Mucosa of descending colon (tissue), 3 donors: ENCODE measurements around the gene CBFB. TPM values are rescaled to one million over a fixed set of nuclear protein-coding genes. Genes with fewer than 3 reads are reported as not detected.

ENCODE experiments used
- ATAC-seq: fragments of 200-7000 bp; cut with Tn5 transposase; one replicate; pipeline ENCODE4 v1.9.1; 2020; ENCODE audit warnings: mild to moderate bottlenecking, moderate library complexity
- DNase-seq, 3 donors: peaks; one replicate each; pipeline ENCODE4 v3.0.0-alpha.2; 2020
- H3K36me3 ChIP-seq: fragments of 200-600 bp; one replicate; pipeline ENCODE4 v1.8.0; 2021; ENCODE audit warnings: low read depth, mild to moderate bottlenecking
- H3K4me1 ChIP-seq: fragments of 200-600 bp; one replicate; pipeline ENCODE4 v1.8.0; 2021; ENCODE audit warnings: low read depth, mild to moderate bottlenecking
- H3K4me3 ChIP-seq: fragments of 200-600 bp; one replicate; pipeline ENCODE4 v1.8.0; 2021; ENCODE audit warnings: mild to moderate bottlenecking
- H3K9me3 ChIP-seq: fragments of 200-600 bp; one replicate; pipeline ENCODE4 v1.8.0; 2021; ENCODE audit warnings: mild to moderate bottlenecking
- intact Hi-C, 2 donors: fragments of 100-400 bp; cut with DNase I in 1 of 2; cut with micrococcal nuclease in 1 of 2; formaldehyde crosslinking; loops; one replicate each; pipeline versions ENCODE4 v1.11.0 to v1.11.1; 2022; cut with DNase I, micrococcal nuclease
- total RNA-seq, 3 donors: library from RNA; stranded (reverse); fragmentation: NEBNext Ultra II Directional in 2 of 3; extraction: Animal tissue kit (Norgen Biotek cat#: 25700) in 2 of 3; gene quantifications; one replicate each; pipeline versions ENCODE4 v1.2.1 to v1.2.4, GENCODE V29; 2021 to 2023
- TF ChIP-seq, protein P1 (sequence below): fragments of 200-600 bp; IDR thresholded peaks from one replicate; pipeline ENCODE4 v1.8.0; 2022; ENCODE audit warnings: antibody characterized with exemption, mild to moderate bottlenecking
- donor health status: DM: no; HTN: no; CAD: no; lungs with moderate emphysema.
- donor health status: DM: no; HTN: no; CAD: no.
- donor health status: DM: no; HTN: yes; CAD: no.

Gene CBFB
- total RNA-seq, 3 donors from 2014 or later: 26.3 to 35.5 (median 26.8) TPM

DNA sequence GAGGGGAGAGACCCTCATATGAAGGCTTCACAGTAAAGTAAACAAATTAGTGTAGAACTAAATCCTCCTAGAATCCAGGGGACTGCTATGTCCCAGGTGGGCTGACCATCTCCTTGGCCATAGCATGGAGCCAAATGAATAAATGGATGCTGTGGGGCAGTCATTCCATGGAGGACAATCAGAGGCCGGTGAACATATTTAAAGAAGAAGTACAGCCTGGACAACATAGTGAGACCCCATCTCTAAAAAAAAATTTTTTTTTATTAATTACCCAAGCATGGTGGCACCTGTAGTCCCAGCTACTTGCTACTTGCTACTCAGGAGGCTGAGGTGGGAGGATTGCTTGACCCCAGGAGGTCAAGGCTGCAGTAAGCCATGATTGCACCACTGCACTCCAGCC lies 5.3 kb upstream of the CBFB start:
- no peak for ATAC-seq

DNA sequence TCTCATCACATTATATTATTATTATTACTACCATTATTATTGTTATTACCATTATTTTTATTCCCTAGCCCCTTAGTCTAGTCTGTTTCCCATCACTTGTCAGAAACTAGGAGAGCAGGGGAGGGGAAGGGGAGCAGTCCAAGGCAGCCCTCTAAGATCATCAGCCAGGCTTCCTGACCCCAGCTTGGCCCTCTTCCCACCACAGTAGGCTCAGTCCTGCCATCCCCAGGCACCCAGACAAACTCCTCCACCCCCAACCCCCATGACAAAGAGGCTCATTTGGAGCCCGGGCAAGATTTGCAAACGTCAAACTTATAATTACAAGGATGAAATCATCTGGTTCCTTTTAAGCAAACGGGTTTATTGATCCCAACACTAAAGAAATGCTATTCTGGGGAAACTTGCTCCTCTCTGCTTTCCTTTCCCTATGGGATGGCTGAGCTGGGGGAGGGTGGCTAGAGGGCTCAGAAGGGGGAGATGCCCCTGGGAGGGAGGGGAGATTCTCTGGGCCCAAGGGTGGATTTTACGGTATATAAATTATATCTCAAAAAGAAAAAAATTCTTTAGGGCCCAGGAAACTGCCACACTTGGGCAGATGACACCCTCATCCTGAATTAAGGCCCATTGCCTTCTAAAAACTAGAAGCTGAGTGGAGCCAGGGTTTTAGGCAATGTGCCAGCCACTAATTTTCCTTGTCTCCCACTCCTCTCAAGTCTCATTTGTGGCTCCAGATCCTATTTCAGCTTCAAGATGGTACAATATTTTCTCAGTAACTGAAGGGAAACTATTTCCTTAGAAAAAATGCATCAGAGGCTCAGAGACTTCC lies 4.4 kb upstream of the CBFB start:
- Histone ChIP-seq H3K4me1 (no peaks in the 10 kb centered on the region), H3K4me3 (no peak overlapping the region), H3K36me3 (no peaks in the 10 kb centered on the region), H3K9me3 (no peaks in the 10 kb centered on the region)
- ATAC-seq: no peak
- intact Hi-C loops: no loop called here
- TF ChIP-seq, protein P1, sequence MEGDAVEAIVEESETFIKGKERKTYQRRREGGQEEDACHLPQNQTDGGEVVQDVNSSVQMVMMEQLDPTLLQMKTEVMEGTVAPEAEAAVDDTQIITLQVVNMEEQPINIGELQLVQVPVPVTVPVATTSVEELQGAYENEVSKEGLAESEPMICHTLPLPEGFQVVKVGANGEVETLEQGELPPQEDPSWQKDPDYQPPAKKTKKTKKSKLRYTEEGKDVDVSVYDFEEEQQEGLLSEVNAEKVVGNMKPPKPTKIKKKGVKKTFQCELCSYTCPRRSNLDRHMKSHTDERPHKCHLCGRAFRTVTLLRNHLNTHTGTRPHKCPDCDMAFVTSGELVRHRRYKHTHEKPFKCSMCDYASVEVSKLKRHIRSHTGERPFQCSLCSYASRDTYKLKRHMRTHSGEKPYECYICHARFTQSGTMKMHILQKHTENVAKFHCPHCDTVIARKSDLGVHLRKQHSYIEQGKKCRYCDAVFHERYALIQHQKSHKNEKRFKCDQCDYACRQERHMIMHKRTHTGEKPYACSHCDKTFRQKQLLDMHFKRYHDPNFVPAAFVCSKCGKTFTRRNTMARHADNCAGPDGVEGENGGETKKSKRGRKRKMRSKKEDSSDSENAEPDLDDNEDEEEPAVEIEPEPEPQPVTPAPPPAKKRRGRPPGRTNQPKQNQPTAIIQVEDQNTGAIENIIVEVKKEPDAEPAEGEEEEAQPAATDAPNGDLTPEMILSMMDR: no peak
- DNase-seq: no peak

More for the DNA sequence above, 5.3 kb upstream of the CBFB start:
- no peak overlapping the region for H3K4me3 ChIP-seq
- no peaks in the 10 kb centered on the region for H3K4me1 ChIP-seq
- H3K36me3 ChIP-seq: no peaks in the 10 kb centered on the region
- H3K9me3 ChIP-seq: no peaks in the 10 kb centered on the region
- TF ChIP-seq, protein P1: no peak
- no peak for DNase-seq
- intact Hi-C loops: no loop called here

DNA sequence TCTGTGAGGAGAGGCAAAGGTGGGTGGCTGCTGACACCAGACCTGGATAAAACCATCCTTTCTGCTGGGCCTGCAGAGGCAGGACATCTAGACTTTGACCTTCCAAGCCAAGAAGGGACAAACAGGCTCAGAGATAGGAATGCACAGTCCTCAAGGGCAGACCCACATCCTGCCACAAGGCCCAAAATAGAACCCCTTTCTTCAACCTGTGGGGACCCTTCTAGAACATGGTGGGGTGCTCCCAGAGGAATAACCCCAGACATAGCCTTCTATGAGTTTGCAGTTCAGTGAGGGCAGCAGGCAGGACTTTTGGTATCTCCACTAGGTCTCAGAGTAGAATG lies 3.8 kb upstream of the CBFB start:
- Histone ChIP-seq H3K4me1 (no peaks in the 10 kb centered on the region), H3K9me3 (no peaks in the 10 kb centered on the region), H3K4me3 (no peak overlapping the region), H3K36me3 (no peaks in the 10 kb centered on the region)
- TF ChIP-seq, protein P1: no peak
- intact Hi-C loops: no loop called here
- DNase-seq: no peak
- no peak for ATAC-seq

DNA sequence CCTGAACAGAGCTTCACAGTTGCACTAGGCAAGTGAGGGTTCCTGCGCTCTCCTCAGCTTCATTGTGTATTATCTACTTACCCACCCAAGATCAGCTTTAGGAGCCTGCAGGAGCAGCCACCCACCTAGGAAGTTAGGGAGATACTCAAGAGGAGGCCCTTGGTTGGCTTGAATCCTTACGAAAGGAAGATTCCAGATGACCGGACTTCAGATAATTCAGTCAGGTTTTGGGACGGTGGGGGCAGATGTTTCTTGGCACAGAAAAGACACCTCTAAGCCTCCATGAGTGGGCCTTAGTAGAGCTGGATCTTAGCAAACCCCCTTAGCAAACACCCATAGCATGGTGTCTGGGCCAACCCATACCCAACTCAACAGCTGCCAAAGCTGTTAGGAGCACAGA lies 2.4 kb upstream of the CBFB start:
- H3K4me1 ChIP-seq: peaks cover 9% of the 10 kb centered on the region
- ATAC-seq: no peak
- no peak overlapping the region for H3K4me3 ChIP-seq
- H3K9me3 ChIP-seq: no peaks in the 10 kb centered on the region
- DNase-seq: no peak
- intact Hi-C loops: no loop called here
- H3K36me3 ChIP-seq: no peaks in the 10 kb centered on the region
- TF ChIP-seq, protein P1: no peak

DNA sequence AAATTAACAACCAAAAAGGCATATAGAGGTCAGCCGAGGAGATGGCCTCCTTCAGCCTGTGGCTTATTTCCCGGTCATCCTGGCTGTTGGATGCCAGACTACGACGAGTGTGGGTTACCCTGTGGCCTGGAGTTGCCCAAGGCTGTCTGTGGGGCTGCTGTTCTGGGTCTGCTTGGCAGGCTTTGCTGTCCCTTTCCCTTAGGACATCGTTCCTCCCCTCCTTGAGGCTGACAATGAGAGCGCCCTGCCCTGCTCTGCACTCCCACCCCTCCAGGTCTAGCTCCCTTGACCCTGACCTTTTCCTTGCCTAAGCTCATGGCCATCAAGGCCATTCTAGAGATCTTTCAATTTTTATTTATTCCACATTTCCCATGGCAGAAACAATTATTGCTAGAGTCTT lies 1.9 kb upstream of the CBFB start:
- no peak for ATAC-seq
- peaks cover 9% of the 10 kb centered on the region for H3K4me1 ChIP-seq
- intact Hi-C loops: no loop called here
- DNase-seq: no peak
- no peak overlapping the region for H3K4me3 ChIP-seq
- no peaks in the 10 kb centered on the region for H3K9me3 ChIP-seq
- TF ChIP-seq, protein P1: no peak
- H3K36me3 ChIP-seq: no peaks in the 10 kb centered on the region
